ENCODE measurements around the gene S100A12. TPM values are rescaled to one million over a fixed set of nuclear protein-coding genes. Genes with fewer than 3 reads are reported as not detected.
A peak's percentile ranks its signal among the peaks of the same experiment; 100 is the strongest.

The S100A12 gene
- total RNA-seq, 4 donors from 2014 or later = 2.2 to 2.9 TPM; not detected in 2

DNA sequence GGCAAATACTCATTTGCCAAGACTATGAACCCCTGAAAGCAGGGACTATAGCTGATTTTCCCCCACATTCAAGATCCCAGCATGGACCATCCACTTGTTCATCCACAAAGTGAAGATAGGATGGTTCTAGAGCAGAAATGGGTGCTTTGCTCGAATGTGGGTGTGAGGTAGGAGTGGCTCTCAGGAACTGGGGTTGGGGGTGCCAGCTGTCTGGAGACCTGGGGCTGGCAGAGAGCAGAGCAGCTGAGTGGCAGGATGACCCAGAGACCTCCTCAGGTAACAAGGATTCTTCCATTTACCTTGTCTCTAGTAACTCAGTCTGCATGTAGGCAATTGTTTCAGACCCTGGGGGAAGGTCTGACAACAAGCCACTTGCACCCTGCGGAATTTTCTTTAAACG is 11.8 kb downstream of the S100A12 start:
- H3K4me1 ChIP-seq = peaks cover 0 to 14% of the 10 kb centered on the region in 2 donors
- no peaks in the 10 kb centered on the region for H3K36me3 ChIP-seq
- intact Hi-C loops (cut with DNase I; ENCODE audit: low total_unique reads) = no loop called here

DNA sequence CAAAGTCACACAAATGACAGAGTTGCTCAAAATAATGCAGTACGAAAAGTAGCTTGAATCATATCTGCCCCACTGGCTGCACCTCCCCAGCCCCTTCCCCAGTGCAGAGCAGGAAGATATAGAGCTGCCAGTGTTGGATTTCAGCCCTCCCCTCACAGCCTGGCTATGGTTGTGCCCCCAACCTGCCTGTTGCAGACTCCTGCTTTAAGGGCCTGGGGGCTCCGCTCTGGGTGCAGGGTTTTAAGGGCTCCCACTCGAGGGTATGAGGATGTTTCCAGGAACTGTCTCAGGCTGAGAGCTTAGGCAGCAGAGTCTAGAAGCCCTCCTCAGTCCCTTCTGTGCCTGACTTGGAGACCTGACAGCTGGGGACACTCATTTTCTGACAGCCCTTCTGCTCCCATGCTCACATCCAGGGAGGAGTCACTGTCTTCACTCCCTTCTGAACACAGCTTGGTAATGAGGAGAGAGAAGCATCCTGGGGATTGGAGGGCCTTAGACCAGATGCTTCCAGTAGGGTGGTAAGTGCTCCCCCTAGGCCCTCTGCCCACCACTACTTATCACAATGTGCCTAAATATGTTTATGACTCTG is 13.1 kb downstream of the S100A12 start:
- intact Hi-C loops (cut with DNase I; ENCODE audit: low total_unique reads) = no loop called here
- no peak for DNase-seq
- H3K36me3 ChIP-seq = no peaks in the 10 kb centered on the region
- no peaks in the 10 kb centered on the region for H3K9me3 ChIP-seq
- in situ Hi-C loops (cut with MboI; ENCODE audit: low sequenced_read_pairs in 4 of 4) = loop anchor here in 2 of 4 donors (25.0 kb wide), 2 partner anchors 375 to 650 kb away; partner anchors contain the start of gene INTS3 (in 1 of the 2)
- H3K4me1 ChIP-seq = peaks cover 5 to 23% of the 10 kb centered on the region in 2 donors
- no peak overlapping the region for H3K4me3 ChIP-seq
- ATAC-seq = no peak
- no peak overlapping the region for H3K27ac ChIP-seq
- TF ChIP-seq POLR2A (IDR thresholded peaks at IDR 0.05) = no peak
- TF ChIP-seq, protein P1, sequence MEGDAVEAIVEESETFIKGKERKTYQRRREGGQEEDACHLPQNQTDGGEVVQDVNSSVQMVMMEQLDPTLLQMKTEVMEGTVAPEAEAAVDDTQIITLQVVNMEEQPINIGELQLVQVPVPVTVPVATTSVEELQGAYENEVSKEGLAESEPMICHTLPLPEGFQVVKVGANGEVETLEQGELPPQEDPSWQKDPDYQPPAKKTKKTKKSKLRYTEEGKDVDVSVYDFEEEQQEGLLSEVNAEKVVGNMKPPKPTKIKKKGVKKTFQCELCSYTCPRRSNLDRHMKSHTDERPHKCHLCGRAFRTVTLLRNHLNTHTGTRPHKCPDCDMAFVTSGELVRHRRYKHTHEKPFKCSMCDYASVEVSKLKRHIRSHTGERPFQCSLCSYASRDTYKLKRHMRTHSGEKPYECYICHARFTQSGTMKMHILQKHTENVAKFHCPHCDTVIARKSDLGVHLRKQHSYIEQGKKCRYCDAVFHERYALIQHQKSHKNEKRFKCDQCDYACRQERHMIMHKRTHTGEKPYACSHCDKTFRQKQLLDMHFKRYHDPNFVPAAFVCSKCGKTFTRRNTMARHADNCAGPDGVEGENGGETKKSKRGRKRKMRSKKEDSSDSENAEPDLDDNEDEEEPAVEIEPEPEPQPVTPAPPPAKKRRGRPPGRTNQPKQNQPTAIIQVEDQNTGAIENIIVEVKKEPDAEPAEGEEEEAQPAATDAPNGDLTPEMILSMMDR (IDR thresholded peaks at IDR 0.05 in 4 of 5, conservative IDR thresholded peaks at IDR 0.05 in 1 of 5) = no peak
- no peaks in the 10 kb centered on the region for H3K27me3 ChIP-seq

More for the DNA sequence above, 11.8 kb downstream of the S100A12 start:
- no peak overlapping the region for H3K27ac ChIP-seq
- H3K9me3 ChIP-seq = no peaks in the 10 kb centered on the region
- ATAC-seq (no peak), DNase-seq (no peak)
- TF ChIP-seq, protein P1 (IDR thresholded peaks at IDR 0.05 in 4 of 5, conservative IDR thresholded peaks at IDR 0.05 in 1 of 5) = no peak
- no peak for TF ChIP-seq POLR2A (IDR thresholded peaks at IDR 0.05)
- in situ Hi-C loops (cut with MboI; ENCODE audit: low sequenced_read_pairs in 4 of 4) = loop anchor here in 2 of 4 donors (25.0 kb wide), 2 partner anchors 374 to 649 kb away; partner anchors contain the start of gene INTS3 (in 1 of the 2)
- no peak overlapping the region for H3K4me3 ChIP-seq
- no peaks in the 10 kb centered on the region for H3K27me3 ChIP-seq

DNA sequence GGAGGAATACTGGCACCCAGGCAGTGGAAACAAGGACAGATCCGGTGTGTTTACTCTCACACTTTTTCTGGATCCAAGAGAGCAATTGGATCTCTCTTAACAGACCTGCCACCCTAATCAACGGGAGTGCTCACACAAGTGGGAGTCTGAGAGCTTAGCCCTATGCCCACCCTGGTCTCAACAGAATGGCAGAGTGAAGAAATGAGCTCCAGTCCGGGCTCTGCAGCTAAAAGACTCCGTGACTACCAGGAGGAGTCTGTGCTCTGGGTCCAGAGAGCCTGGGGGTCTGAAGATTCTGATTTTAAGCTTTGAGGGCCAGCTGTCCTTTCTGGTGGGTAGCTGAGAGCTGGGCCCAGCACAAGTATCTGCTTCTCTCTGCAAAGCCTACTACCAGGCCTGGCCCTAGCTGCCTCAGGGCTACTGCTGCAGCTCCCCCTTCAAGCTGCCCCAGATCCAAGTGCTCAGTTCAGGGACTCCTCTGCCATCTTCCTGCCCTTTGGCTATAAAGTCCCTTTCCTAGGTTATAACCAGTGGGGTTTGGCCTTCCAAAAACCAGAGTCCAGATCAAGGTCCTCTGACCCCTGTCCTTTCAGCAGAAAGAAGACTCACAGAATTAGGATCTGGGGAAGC is 13.8 kb downstream of the S100A12 start:
- Histone ChIP-seq H3K9me3 (no peaks in the 10 kb centered on the region), H3K27me3 (no peaks in the 10 kb centered on the region), H3K4me1 (peaks cover 5 to 26% of the 10 kb centered on the region in 2 donors), H3K4me3 (no peak overlapping the region), H3K27ac (no peak overlapping the region), H3K36me3 (no peaks in the 10 kb centered on the region)
- TF ChIP-seq, protein P1 (IDR thresholded peaks at IDR 0.05 in 4 of 5, conservative IDR thresholded peaks at IDR 0.05 in 1 of 5) = no peak
- TF ChIP-seq POLR2A (IDR thresholded peaks at IDR 0.05) = no peak
- DNase-seq (no peak), ATAC-seq (no peak)
- intact Hi-C loops (cut with DNase I; ENCODE audit: low total_unique reads) (no loop called here), in situ Hi-C loops (cut with MboI; ENCODE audit: low sequenced_read_pairs in 4 of 4) (loop anchor here in 2 of 4 donors (25.0 kb wide), 2 partner anchors 376 to 651 kb away; partner anchors contain the start of gene INTS3 (in 1 of the 2))

DNA sequence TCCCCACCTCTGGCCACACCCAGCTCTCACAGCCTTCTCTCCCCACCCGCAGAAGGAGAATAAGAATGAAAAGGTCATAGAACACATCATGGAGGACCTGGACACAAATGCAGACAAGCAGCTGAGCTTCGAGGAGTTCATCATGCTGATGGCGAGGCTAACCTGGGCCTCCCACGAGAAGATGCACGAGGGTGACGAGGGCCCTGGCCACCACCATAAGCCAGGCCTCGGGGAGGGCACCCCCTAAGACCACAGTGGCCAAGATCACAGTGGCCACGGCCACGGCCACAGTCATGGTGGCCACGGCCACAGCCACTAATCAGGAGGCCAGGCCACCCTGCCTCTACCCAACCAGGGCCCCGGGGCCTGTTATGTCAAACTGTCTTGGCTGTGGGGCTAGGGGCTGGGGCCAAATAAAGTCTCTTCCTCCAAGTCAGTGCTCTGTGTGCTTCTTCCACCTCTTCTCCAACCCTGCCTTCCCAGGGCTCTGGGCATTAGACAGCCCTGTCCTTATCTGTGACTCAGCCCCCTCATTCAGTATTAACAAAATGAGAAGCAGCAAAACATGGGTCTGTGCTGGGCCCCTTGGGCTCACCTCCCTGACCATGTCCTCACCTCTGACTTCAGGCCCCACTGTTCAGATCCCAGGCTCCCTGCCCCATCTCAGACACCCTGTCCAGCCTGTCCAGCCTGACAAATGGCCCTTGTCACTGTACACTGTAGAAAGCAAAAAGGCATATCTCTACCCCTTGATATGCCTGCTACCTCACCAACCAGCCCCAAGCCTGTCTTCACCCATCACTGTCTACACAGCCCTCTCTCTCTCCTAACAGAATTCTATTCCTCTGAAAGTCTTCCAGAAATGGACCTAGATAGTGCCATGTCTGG is 14.6 kb downstream of the S100A12 start:
- intact Hi-C loops (cut with DNase I; ENCODE audit: low total_unique reads) (no loop called here), in situ Hi-C loops (cut with MboI; ENCODE audit: low sequenced_read_pairs in 4 of 4) (loop anchor here in 2 of 4 donors (25.0 kb wide), 2 partner anchors 376 to 651 kb away; partner anchors contain the start of gene INTS3 (in 1 of the 2))
- Histone ChIP-seq H3K4me3 (no peak overlapping the region), H3K36me3 (no peaks in the 10 kb centered on the region), H3K27ac (peak overlapping the region in 1 of 4 donors; percentile 37), H3K27me3 (no peaks in the 10 kb centered on the region), H3K4me1 (peaks cover 5 to 26% of the 10 kb centered on the region in 2 donors), H3K9me3 (no peaks in the 10 kb centered on the region)
- DNase-seq (no peak), ATAC-seq (no peak)
- no peak for TF ChIP-seq POLR2A (IDR thresholded peaks at IDR 0.05)
- TF ChIP-seq, protein P1 (IDR thresholded peaks at IDR 0.05 in 4 of 5, conservative IDR thresholded peaks at IDR 0.05 in 1 of 5) = no peak
